ENCODE measurements around the gene ANXA5.
A peak's percentile ranks its signal among the peaks of the same experiment; 100 is the strongest.
"Not testable (repeated sequence)": the region's sequence is repeated elsewhere in the genome, so short reads cannot be mapped to it uniquely, and the experiment has no call there.

The ANXA5 gene

DNA sequence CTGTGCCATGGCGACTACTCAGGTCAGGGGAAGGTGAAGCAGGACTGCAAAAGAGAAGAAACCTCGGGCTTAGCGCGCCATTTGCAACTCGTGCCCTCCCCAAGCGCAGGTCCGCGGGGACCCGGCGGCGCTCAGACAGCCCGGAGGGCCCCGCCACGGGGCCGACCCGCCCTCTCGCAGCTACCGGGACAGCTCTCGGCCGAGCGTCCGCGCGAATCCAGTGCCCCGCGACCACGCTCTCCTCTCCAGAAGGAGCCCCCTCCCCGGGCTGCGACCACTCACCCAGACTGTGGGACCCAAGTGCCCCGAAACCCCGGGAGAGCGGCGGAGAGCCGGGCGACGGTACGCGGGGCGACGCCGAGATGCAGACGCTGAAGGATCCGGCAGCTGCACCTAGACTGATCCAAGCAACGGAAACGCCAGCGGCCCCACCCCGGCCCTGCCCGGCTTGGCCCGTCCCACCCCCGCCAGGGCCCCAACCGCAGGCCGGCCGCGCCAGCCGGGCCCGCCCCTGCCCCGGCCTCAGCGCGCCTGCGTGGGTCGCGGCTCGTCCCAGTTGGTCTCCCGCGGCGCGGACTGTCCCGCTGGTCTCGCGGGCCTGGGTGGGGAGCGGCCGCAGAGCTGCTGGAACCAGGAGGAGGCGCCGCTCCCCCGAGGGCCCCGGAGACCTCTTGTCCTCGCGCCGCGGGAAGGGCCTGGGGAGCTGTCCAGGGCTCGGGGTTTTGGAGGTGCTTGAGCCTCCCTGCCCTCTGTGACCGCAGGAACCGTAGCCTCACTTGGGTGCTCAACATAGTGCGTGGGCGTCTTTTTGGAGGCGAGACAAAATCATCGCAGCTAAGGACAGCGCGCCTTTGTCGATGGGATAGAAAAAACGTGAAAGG is at the start of gene ANXA5:
Gene ANXA5, minus strand, starts transcription at position 400 of the 881 bp plus-strand sequence. Its CDS starts 391 bp downstream, at position 9.
- peak; percentile 79 to 81 for DNase-seq

DNA sequence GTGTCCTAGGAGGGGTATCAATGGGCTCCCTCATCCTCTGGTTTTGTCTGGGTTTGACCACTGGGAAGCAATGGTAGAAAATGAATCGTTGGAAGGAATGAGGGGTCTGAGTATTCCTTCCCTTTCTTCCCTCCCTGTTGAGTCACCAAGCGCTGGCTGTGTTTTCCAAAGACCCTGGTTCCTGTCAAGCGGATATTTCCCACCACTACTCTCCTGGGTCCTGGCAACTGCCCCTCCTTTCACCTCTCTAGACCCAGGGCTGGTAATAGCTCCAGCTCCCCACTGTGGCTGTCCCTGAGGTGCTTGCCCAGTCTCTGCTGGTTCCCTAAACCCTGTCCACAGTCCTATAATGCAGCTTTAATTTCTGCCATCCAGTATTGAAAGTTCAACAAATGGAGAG is 46.0 kb upstream of the ANXA5 start:
- no peak for DNase-seq

DNA sequence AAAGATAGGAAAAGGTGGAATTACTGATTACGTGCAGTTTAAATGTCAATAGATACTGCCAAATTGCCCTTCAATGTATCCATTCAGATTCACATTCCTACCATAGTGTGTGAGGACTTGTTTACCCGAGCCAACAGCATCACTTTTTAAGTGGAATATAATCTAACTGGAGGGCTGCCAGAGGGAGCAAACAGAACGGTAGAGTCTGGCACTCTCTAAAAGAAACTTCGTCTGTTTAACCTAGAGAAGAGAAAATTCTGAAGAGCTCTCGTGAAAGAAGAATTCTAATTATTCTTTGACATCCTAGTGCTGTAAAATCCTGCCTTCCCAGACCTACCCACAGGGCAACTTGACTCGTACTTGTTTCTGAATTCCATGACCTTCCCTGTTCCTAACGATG is 45.0 kb upstream of the ANXA5 start:
- DNase-seq, result no peak

DNA sequence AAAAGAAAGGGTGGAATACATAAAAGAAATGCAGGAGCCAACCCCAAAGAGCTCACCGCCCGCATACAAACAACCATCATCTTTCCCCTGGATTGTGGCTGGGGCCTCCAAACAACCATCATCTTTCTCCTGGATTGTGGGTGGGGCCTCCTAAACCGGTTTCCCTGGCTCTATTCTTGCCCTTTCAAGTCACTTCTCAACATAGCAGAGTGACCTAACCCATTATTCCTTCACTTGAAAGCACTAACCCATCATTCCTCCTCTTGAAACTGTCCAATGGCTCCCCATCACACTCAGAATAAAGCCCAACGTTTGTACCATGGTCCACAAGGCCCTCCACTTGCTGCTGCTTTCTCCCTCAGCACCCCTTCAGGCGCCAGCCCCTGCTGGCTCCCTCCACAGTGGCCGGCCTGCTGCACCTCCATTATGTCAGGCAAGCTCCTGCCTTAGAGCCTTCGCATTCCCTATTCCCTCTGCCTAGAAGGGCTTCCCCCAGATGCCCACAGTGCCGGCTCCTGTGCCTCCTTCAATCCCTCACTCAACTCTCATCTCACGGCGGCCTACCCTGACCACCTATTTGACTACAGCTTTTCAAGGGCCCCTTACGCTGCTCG is 44.1 kb upstream of the ANXA5 start:
- no peak for DNase-seq

DNA sequence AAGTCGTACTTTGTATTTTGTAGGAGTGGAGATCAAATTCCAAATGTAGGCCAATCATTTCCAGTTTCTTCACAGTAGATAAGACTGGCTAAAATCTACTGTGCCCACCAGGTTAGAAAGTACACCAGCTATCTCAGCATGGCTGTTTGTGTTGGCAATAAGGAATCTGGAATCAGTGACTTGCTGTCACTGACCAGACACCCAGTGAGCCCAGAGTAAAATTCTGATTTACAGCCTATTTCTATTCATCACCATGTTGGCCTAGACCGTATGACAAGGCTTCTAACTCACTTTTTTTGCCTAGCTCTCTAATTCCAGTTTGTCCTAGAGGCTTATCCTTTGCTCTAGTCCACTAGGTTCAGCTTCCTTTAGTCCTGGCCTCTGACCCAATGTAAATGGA is 42.8 kb upstream of the ANXA5 start:
- no peak for DNase-seq

DNA sequence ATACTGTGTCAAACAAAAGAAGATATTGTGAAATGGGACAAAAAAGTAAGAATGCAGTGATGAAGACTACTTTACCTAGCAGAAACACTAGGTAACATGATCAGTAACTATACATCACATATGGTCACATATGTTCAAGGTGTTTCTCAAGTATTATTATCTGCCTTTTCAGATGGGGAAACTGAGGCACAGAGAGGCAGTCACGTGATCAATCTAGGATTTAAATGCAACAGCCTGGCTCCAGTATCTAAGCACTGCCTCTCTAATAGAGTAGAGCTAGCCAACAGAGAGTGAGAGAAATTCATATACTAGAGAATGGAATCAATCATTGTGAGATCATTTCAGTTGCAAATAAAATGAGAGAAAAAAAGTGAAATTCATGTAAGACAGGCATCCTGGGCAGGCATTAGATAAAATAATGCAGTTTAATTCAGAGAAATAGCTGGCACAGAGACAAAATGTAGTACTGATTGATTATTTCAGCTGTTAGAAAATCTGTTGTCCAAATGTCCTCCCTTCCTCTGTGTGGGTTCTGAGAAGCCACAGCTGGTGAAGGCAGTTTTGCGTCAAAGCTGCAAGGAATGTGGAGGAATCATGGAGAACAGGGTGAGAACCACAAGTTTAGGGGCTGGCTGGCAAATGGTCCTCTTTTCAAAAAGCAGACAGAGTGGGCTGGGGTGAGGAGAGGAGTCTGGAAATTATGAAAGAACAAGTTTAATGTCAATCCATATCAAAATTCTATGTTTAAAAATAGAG is 42.2 kb upstream of the ANXA5 start:
- no peak for DNase-seq

DNA sequence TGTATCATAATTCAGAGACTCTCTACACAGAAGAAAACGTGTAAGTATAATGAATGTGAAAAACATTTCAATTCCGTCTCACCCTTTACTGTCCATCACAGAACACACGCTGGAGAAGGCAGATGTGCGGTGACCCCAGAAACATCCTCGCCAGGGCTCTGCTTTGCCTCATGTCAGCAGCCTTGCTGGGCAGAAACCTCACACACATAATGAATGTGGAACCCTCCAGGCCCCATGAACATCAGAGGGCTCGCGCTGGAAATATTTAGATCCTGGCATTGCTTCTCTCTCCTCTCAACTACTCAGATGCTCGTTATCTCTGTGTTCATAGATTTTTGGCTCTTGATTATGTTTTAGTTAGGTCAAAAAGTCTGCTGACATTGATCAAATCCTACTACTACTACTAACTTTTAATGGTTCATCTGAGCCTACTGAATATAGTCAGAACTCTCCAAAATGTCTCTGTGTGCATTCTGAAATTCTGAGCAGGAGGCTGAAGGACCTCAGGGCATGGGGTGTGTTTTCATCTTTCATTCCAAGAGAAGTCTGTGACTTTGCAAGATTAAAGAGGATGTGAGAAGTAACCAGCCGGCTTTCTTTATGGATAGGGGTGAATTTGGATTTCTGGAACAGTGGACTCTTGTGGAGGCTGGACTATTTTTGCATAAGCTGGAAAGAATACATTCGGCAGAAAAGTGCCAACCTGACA is 41.2 kb upstream of the ANXA5 start:
- DNase-seq, result no peak

DNA sequence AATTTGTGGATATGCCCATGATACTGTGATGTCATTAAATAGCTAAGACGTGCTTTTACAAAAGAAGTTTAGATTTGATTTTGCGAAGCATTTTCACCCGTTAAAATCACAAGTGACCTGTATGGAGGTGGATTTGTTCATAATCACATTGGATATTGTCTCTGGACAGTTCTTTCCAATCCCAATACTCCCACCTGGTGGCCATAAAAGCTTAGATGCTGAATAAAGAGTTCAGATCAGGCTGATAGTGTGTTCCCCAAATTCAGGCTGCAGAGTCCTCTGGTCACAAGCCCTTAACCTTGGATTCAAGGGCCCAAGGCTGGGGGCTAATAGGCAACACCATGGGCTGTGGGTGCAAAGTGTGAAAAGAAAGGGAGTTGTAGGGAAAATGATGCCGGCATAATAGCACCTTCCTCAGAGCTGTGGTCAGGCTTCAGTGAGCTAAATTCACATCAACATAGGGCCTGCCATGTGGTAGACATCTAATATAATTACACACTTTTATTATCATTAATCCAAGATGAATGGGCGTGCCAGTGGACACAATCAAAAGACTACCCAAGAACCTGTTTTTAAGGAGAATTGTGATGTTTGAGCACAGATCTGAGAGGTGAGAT is 40.1 kb upstream of the ANXA5 start:
- DNase-seq, result peak in 1 of 2 donors; percentile 43

DNA sequence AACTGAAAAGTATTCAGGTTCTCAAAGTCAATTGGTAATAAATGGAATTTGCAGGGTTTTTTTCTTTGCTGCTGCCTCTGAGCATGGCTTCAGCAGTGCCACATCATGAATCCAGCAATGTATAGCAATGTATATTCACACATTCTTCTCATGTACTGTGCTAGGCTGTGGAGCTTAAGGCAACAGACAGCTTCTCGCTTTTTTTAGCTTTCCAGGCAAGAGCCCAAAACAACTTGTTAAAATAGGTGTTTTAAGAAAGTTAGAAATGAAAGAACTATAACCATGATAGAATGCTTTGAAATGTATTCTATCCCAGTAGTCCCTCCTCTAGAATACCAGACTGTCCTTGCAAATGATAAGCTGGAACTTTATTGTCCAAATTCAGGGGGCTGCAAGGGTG is 37.8 kb upstream of the ANXA5 start:
- DNase-seq, result no peak

DNA sequence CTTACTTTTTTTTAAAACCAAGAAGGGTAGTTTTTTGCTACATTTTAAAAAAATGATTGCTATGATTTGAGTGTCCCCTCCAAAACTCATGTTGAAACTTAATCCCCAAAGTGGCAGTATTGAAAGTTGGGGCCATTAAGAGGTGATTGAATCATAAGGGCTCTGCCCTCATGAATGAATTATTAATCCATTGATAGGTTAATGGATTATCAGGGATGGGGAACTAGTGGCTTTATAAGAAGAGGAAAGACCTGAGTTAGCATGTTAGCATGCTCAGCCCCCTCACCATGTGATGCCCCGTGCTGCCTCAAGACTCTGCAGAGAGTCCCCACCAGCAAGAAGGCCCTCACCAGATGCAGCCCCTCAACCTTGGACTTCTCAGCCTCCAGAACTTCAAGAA is 37.2 kb upstream of the ANXA5 start:
- no peak for DNase-seq

DNA sequence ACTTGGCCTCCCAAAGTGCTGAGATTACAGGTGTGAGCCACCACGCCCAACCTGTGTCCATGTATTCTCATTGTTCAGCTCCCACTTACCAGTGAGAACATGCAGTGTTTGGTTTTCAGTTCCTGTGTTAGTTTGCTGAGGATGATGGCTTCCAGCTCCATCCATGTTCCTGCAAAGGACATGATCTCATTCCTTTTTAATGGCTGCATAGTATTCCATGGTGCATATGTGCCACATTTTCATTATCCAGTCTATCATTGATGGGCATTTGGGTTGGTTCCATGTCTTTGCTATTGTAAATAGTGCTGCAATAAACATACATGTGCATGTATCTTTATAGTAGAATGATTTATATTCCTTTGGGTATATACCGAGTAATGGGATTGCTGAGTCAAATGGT is 33.0 kb upstream of the ANXA5 start:
- DNase-seq, result not testable (repeated sequence)

DNA sequence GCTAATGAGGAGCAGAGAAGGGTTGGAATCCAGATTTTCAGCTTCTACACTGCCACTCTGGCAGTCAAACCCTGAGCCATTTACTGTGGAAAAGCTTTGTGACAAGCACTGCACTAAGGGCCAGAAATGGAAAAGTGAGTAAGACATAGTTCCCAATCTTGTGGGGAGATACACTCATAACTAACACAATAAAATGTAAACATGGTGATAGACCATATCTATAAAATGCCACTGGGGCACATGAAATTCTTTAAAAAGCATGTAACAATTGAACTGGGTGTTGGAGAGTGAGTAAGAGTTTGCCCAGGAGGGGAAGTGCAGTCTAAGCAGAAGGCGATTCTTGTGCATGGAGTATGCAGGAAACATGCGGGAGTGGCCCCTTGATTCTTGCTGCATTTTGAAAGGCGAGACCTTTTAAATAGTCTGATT is 32.0 kb upstream of the ANXA5 start:
- DNase-seq, result no peak

DNA sequence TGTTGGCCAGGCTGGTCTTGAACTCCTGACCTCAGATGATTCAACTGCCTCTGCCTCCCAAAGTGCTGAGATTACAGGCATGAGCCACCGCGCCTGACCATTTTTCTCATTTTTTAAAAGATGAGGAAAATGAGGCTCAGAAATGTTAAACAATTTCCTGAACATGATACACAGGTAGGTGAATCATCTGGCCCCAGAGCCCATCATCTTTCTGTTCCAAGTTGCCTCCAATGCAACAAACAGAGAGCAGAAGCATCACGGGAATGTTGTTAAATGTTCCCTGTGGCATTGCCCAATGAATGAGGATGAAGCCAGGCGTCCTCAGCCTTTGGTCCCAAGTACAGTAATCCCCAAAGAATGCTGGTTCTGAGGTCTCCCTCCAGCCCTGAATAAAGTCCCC is 31.3 kb upstream of the ANXA5 start:
- no peak for DNase-seq

DNA sequence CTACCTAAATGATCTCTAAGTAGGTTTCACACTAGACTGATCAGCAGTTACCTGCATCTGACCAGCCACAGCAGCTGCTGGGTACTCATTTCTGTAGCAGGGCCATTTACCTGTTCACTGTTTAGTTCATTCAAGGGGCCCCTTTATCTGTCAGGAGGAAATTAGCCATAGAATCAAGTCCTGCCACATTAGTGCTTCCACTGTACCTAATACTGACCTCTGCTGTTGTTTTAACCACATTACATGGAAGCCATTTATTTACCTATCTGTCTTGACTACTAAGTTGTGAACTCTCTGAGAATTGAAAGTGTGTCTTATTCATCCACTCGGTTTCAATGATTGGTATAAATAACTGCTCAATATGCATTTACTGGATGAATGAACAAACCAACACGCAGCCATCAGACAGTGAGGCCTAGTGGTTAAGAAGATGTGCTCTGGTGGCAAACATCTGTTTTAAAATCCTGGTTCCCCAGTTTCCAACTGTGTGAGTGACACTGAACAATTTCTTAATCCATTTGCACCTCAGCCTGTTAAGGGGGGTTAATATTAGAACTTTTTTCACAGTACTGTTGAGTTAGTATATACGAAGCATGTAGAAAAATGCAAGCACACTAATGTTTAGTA is 30.0 kb upstream of the ANXA5 start:
- DNase-seq, result peak in 1 of 2 donors; percentile 71

DNA sequence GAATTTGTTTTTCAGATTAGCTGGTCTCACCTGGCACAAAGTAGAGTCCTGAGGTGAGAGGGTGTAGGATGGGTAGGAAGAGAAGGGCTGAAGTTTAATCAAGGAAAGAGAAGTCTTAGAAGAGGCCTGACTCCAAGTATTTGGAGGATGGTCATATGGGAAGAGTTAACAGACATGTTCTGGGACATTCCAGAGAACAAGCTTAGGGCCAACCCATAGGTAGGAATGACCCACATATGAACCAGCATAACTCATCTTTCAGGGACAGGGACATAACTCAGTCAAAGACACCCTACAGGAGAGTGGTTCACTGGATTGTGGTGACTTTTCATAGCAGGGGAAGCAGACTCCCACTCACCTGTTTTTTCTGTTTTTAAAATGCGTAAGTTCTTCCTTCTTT is 27.9 kb upstream of the ANXA5 start:
- DNase-seq, result no peak

DNA sequence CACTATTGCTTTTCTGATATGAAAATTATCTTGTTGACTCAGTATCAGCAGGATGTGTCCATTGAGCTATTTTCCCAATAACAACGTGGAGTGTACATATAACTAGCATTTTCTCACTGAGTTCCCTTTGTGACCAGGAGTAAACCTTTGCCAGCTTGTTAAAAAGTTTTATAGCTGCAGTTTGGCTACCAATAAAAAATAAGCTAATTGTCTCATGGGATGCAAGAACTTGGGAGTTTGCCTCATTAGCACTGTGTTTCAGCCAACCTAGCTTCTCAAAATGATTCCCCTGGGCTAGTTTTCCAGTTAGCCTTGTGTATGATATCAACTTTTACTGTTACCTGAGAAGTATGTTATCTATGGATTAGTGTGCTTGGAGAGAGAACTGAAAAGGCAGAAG is 24.9 kb upstream of the ANXA5 start:
- no peak for DNase-seq

DNA sequence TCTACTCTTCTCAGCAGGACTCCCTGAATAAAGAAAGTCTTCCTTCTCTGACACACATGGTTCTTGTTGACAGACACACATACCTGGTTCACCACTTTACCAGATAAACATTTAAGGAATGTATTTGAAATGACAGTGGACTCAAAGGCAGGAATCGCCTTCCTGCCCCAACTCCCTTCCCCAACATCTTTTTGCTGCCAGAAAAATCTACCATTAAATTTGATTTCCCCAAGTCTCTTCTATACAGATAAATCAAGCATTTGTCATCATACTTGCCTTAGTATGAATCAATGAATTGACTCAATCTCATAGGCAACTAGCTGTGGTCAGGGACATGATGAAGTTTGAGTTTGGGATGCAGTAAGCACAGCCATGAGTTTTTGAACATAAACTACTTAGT is 23.3 kb upstream of the ANXA5 start:
- no peak for DNase-seq

DNA sequence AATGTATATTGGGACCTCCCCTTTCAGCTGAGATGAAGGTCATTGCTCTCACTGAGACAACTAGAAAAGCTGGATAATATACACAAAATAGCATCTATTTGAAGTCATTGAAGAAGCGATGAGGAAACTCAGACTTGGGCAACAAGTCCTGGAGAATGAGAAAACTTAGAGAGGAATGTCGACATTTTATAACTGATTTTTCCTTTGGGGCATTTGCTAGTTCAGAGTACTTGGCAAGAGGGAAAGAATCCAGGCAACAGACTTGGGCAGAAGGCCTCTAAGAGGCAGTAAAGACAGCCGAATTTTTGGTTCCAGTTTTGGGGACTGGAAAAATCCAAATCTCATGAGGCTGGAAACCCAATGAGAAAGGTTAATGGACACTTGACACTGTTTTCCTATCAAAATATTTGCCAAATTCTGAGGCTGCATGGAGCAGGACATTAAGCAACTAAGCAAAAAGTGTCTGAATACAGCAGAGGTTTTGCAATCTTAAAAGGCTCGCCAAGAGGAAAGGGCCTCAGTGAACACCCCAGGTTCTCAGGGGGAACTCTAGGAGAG is 21.0 kb upstream of the ANXA5 start:
- no peak for DNase-seq

DNA sequence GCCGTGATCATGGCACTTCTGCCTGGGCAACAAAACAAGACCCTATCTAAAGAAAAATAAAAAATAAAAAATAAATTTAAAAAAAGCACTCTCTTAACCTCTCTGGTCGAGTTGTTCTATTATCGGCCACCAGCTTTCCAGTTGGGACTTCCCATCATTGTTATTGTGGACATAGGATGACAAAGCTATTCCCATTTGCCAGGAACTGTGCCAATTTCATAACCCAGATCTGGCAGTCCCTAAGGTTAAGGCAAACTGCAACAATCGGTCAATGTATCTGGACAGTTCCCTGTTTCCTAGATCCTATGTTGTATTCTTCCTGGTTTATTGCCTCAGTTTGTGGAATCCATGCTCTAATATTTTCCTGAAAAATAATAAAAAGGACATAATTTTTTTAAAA is 17.8 kb upstream of the ANXA5 start:
- DNase-seq, result no peak

DNA sequence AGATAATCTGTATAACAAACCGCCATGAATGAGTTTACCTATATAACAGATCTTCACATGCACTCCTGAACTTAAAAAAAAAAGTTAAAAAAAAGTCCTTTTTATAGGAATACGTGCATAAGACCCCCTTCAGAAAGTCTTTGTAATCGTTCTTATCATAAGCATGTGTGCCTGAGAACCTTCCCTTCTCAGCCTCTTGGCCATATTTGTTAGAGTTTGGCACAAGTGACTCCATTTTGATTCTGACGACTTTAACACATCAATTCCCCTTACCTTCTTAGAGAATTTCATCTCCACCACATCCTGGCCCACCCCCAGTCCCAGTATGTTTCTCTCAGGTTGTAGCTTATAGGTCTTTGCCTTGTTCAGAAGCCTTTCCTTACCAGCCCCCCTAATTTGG is 16.0 kb upstream of the ANXA5 start:
- no peak for DNase-seq

DNA sequence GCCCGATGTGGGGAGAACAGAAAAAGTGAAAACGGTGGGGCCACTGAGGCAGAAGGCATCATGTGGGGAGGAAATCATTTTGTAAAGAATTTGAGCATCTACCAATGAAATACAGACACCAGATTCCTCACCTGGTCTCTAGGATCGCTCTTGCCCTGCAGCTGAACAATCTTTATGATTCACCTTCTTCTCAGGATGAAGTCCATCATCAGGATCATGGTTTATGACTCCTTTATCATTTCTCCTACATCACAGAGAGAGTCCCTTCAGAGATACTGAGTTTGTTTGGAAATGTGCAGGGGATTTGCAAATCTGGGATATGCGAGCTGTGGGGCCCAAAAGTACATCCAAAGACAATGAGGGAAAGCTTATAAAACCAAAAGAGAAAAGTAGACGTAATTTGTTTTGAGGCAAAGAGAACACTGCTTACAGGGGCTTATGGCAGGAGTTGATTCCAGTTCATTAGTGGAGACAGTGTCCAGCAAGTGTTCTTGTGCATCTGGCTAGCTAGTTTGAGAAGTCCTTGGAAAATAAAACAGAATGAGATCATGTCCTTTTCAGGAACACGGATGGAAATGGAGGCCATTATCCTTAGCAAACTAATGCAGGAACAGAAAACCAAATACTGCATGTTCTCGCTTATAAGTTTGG is 15.3 kb upstream of the ANXA5 start:
- no peak for DNase-seq

Data from CD4-positive, alpha-beta T cell treated with Interleukin-4 for 1 hour (primary cell).